Ammon's horn (tissue), 1 donor: ENCODE results near the gene ZNF445.
"Not testable (repeated sequence)": the region's sequence is repeated elsewhere in the genome, so short reads cannot be mapped to it uniquely, and the experiment has no call there.

Experiments used
- DNase-seq: peaks from one replicate; pipeline ENCODE4 v3.0.0-alpha.2; 2016; ENCODE audit warnings: low spot score

The ZNF445 gene

DNA sequence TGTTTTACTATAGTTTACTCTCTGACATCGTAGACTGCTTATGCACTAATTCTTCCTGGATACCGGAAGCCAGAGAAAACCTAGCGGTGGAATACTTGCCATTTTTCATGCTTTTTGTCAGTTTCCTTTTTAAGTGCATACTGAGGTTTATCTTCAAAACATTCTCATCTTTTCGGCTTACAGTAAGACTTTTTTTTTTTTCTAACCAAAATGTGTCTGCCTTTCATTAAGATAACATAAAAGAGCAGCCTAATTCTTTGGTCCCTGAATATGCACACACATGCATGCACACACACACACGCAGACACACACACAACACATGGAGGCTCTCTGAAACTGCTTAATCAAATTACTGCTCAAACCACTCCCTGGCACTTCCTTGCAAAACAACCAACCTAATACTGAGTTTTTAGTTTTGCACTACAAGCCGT, 1.3 kb downstream of the ZNF445 start:
- DNase-seq, result no peak

DNA sequence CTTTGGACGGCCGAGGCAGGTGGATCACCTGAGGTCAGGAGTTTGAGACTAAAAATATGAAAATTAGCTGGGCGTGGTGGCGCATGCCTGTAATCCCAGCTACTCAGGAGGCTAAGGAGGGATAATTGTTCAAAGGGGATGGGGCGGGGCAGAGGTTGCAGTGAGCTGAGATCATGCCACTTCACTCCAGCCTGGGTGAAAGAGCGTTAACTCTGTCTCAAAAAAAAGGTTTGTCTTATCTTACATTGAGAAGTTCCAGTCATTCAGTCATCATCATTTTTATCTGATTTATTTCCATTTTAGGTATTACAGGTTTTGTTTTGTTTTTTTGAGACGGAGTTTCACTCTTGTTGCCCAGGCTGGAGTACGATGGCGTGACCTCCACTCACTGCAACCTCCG, 2.6 kb downstream of the ZNF445 start:
- not testable (repeated sequence) for DNase-seq

DNA sequence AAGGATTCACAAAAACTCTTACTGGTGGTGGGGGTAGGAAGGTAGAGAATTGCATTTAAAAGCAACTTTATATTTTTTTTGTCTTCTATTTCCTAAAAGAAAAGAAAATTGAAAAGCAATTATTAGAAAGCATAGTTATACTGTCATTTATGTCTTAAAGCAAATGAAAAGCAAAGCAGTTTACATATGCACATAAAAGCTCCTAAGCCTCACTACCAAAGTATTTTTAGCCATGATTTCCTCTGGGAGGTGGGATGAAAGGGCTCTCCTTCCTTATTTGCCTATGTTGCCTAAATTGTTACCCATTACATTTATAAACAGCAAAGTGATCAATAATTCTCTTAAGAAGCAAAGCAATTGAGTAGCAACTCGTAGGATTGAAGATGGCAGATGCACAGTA, 7.0 kb downstream of the ZNF445 start:
- DNase-seq, result no peak

DNA sequence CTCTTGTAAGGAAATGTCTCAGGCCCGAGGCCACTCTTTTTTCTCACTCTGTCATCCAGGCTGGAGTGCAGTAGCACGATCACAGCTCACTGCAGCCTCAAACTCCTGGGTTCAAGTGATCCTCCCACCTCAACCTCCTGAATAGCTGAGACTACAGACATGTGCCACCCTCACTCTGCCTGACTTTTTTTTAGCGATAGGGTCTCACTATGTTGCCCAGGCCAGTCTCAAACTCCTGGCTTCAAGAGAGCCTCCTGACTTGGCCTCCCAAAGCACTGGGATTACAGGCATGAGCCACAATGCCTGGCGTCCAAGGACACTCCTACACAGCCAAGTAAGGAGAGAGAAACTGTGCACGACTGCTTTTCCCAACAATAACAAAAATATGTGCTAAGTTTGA, 7.6 kb downstream of the ZNF445 start:
- no peak for DNase-seq

DNA sequence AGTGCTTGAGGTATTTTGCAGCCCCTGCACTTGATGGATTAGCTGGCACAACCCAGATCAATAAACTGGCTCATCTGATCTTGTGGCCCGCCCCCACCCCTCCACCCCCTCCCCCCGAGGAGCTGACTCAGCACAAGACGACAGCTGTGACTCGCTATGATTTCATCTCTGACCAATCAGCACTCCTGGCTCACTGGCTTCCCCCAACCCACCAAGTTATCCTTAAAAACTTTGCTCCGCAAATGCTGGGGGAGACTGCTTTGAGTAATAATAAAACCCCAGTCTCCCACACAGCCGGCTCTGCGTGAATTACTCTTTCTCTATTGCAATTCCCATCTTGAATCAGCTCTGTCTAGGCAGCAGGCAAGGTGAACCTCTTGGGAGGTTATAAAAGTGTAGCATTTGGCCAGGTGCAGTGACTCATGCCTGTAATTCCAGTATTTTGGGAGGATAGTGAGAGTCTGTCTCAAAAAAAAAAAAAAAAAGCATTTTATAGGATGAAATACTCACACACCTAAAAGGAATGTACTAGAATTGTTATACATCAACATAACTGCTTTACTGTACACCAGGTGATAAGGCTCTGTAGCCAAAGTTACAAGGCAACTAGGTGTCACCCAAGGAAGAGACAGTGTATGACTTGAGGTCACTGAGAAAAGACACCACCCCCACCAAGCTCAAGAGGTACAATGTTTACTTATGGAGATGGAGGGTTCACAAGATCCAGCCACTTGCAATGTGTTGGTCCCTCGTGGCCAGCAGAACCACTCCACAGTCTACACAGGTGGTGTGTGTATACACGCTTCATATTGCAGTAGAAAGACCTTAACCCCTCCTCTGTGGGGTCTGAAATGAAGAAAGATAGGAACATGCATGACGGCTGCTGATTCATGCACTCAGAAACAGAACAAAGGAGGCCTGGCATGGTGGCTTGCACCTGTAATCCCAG, 8.6 kb downstream of the ZNF445 start:
- DNase-seq, result no peak

DNA sequence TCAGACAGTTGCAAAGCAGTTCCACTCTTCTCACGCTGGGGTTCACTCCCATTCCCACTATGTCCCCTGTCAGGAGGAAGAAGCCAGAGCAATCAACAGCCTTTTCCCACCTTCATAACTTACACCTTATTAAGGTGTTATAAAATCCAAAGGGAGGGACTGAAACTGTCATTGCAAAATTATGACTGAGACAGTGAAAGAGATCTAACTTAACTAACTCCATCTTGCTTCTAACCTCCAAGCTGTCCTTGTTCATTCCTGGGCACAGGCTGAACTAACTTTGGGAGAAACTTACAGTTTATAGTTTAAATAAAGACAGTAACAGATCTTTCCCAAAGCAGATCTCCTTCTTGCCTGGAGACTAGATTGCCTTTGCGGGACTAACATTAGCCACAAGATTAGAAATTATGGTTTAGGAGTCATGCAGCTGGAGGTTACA, 9.4 kb downstream of the ZNF445 start:
- not testable (repeated sequence) for DNase-seq

DNA sequence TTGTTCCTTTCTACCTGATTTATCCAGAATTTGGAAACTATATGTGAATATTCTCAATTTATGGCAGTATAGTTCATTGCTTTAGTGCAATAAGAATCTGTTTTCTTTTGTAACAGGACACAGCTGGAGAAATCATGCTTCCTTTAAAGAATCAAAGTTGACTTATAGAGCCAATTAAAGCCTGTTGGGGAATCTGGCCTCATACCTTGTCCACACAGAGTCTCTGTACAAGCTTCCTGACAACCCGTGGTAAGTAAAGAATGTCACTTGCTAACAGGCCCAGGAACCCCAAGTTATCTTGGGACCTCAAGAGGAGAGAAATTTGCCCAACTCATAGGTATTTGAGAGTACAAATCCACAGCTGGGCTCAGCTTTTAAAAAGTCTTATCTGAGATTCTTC, 10.2 kb downstream of the ZNF445 start:
- no peak for DNase-seq

DNA sequence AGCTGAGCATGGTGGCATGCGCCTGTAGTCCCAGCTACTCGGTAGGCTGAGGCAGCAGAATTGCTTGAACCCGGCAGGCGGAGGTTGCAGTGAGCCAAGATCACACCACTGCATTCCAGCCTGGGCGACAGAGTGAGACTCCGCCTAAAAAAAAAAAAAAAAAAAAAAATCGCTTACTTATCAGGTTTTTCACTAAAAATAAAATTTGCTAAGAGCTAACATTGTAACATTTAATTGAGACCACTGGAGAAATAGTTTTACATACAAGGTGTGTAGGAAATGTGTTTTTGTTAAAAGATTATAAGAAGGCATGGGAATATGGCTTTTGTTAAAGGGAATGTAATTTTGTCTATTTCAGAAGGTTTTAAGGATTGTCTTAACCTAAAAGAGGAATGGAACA, 12.6 kb downstream of the ZNF445 start:
- DNase-seq, result not testable (repeated sequence)

DNA sequence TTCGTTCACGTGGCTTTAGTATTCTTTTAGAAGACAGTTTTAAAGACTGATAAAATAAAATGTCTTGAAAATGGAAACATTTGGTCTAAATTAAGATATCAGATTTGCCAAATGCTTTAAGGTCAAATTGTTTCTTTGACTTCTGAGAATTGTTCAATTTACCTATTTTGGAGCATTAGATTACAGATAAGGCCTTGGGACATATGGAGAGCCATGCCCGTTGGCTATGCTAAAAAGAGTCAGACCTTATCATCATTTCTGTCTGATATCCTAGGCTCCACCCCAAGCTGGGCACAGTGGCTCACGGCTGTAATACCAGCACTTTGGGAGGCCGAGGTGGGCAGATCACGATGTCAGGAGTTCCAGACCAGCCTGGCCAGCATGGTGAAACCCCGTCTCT, 13.0 kb downstream of the ZNF445 start:
- no peak for DNase-seq

DNA sequence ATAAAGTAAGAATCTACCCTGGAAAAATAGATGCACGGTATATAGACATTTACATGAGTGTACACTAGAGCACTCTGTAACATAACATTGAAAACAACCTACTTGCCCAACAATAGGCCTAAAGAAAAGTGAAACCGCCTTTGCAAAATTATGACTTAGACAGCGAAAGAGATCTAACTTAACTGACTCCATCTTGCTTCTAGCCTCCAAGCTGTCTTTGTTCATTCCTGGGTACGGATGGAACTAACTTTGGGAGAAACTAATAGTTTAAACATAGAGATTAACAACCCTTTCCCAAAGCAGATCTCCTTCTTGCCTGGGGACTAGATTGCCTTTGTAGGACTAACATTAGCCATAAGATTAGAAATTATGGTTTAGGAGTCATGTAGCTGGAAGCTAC, 17.4 kb downstream of the ZNF445 start:
- DNase-seq, result not testable (repeated sequence)

DNA sequence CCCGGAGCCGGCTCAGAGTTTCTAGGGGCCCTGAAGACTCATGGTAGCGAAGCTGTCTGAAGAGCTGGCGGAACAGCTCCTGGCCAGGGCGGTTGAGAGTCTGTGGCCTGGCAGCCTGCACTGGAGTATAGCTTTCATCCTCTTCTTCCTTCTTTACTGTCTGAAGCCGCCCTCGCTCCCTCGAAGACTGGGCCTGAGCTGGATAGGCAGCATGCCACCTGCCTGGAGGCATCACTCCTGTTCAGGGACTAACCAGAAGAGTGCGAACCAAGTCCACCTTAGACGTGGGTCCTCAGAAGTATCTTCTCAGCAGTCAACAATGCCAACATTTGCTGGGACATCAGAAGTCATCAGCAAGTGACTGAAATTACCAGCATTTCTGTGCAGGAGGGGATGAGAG, 22.2 kb downstream of the ZNF445 start:
- no peak for DNase-seq

DNA sequence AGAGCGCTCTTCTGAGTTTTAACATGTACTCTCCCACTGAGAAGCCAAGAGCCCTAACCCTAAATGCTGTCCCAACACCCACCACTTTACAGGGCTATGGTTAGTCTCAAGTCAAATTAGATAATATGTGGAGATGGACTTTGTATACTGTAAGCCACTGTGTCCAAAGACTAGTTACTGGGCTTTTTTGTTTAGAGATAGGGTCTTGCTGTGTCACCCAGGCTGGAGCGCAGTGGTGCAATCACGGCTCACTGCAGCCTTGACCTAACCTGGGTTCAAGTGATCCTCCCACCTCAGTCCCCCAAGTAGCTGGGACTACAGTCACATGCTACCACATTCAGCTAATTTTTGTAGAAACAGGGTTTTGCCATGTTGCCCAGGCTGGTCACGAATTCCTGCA, 23.2 kb downstream of the ZNF445 start:
- DNase-seq, result no peak

DNA sequence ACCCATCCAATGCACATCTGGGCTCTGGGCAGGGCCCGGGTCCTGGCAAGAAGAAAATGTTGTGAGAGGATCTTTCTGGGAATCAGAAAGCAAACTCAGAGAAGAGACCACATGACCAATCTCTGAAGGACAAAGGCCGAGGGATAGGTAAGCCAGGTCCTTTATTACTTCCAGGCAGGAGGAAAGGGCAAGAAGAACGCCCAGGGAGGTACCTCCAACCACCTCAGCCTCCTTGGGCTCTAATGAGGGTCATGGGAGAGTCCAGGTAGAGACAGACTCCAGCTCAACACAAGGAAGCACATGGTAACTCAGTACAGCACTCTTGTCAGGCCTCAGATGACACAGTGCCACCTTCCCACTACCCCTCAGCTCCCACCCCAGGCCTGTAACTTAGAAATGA, 26.0 kb downstream of the ZNF445 start:
- DNase-seq, result no peak

DNA sequence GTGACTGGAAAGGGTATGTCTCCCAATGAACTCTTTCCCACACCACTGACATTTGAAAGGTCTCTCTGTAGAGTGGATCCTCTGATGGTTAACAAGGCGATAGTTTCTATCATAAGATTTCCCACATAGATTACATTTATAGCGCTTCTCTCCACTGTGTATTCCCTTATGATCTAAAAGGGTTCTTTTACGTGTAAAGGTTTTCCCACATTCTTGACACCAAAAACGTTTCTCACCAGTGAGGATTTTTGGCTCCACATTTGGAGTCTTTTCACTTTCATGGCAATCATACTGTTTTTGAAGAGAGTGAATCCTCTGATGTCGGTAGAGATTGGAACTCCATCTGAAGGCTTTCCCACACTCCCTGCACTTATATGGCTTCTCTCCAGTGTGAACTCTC, 30.5 kb downstream of the ZNF445 start:
- DNase-seq, result no peak

DNA sequence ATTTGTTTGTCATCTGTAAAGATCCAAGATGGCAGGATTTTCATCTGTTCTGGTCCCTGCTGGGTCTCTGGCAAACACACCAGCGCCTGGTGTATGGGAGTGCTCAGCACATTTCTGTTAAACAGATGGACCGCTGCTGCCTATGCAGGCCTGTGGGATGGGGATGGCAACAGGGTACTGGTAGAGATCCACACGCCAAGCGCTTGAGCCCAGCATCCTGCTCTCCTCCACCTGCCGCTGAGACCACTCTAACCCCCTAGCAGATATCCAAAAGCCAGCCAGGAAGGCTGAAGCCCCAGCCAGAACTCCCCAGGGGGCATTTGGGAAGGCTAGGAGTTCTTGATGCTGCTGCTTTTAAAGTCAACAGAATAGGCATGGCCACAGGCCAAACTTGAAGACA, 31.7 kb downstream of the ZNF445 start:
- DNase-seq, result no peak

DNA sequence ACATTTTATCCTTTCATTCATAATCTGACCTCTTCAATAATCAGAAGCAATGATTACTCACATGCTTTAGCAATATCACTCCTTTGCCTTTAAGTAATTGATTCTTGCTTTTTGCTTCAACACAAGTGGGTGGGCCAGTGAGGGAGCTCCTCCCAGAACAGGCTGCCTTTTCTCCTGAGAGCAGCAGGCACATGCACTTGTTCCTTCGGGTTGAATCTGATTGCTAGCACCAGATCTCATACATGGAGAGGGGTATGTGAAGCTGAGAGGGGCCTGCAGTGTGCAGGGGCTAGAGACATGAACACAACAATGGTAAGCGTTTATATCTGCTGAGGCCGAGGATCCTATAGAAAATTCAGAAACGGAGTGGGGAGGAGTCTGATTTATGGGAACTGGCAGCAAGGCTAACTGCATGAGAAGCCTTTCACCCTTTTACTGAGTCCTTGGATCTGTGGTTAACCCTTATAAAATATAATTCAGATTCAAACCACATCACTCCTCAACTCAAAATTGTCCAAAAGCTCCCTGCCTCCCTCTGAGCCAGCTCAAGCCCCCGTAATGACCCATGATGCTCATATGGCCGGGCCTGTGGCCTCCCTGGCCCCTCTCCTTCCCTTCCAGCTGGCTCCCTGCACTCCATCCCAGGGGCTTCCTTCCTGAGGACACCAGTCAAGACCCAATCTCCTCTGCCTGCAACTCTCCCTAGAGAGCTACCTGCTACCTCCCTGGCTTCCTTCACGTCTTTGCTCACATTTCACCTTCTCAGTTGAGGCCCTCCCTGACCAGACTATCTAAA, 32.4 kb downstream of the ZNF445 start:
- no peak for DNase-seq

DNA sequence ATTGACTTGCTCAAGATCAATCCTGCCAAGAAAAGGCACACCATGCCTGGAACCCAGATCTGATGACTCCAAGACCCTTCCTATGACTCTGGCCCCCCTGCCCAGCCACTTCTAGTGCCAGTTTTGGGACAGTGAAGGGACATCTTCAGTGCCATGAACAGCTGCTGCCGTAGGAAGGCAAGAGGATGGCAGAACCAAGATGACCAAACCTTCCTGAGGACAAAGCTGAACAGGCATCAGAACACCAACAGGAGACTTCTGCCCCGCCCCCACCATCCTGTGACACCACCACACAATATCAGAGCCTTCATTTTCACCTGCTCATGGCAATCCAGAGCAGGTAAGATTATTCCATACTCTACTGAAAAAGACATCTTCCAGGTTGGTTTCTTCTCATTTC, 33.0 kb downstream of the ZNF445 start:
- no peak for DNase-seq

DNA sequence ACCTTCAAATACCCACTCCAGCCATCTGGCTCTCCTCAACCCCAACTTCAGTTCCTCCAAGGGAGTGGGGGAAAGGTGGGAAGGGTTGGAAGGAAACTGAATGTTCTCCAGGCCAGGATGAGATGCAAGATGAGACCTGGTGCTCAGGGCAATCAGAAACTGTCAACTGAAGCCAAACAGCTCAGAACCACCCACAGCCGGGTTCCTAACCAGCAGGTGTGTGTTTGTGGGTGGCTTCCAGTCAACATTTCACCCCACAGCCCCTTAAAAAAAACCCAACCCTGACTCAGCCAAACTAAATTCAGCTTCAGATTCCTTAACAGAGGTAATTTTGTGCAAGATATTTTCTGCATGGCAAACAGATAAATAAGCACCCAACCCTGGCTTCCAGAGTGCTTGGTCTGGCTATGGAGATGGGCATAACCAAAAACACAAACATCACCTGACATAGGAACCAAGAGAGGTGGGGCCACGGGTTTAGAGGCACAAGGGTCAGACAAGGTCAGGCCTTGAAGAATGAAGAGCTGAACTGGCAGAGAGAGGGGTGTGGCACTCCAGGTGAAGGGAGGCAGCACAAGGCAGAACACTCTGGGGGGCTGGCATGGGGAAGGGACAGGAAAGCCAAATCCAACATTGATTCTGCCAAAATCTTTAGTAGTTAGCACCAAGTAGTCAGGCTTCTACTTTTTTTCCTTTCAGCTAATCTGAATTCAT, 34.7 kb downstream of the ZNF445 start:
- no peak for DNase-seq

DNA sequence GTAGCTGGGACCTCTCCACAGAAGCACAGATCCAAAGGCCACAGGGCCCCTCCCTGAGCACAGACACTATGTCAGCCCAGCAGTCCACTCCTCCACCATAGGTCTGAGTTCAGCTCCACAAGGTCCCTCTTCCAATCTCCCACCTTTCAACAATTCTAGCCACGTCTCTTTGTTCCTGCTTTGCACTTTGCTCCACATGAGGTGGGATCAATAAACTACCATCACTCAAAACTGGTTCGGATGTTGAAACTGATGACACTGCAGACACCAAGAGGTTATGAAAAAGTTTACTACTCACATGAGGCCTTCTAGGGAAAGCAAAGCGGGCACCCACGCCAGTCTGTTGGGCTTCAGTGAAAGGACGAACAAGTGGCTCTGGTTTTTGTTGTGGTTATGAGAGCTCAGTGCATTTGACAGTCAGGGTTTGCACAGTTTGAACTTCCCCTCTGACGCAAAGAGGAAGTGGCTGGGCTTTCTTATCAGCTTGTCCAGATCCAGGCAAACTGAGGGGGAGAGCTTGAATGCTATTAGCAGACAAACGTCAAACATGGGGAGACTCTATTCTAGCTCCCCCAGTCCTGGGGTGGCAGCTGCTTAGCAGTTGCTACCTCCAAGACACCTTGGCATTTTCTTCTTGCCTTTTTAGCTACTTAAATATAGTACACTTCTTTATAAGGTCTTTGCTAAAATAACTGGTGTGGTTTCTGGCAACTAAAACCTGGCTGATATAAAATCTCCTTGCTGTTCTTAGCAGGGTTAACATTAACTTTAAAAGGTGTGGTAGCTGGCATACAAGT, 37.8 kb downstream of the ZNF445 start:
- DNase-seq, result peak; percentile 80

DNA sequence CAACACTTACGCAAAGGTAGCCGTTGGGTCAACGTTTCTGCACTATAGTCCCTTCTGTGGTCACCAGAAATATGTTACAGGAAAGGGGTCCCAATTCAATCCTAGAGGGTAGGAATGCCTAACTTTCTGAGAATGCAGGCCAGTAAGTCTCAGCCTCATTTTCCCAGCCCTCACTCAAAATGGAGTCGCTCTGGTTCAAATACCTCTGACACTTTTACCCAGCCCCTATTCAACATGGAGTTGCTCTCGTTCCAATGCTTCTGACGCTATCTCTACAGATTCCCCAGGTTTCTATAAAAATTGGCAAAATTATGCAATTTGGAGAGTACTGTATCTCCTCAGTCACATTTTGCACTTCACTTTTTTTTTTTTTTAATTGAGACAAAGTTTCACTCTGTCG, 39.7 kb downstream of the ZNF445 start:
- DNase-seq, result no peak

DNA sequence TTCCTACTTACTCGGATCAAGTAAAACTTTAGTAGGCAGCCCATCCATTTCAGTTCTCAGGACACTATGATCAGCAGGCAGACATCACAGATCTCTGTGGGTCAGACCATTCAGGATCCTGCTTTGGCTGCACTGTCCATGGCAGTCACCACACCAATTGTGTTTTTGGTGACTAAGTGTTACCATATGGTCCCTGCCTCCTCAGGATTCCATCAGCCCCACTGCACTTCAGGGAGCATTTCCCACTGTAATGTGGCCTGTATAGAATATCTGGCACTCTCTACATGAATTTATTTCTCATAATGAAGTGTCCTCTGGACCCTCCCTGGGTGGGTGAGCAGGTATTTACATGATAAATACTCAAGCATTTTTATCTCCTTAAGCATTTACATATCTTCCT, 41.3 kb downstream of the ZNF445 start:
- no peak for DNase-seq
